ENCODE measurements around the gene OGFR.

Gene OGFR

DNA sequence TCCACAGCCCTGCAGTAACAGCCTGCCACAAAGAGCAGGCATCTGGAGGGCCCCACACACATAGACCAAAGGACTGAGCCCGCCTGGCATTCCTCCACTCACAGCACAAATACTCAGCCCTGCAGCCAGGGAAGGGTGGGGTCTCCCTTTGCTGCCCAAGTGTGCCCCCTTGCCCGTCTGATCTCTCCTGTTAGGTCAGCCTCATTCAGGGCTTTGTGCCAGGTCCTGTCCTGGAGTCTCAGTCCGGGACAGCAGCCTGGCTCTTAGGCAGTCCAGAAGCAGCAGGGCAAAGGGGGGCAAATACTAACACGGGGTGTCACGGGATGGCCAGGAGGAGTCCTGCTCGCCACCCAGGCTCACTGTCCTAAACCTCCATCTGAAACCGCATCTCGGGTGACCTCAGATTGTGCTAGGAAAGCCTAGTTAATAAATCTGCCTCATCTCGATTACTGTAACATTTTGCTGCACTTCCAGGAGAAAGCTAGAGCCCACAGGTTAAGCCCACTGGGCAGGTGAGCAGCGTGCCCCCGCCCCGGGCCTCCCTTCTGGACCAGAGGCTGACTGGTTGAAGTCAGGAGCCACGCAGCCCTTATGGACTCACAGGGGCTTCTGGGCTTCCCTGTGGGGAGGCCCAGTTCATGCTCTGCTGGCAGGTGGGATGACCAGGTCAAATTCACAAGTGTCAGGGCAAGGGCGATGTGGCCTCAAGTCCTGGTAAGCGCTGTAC is 3.2 kb upstream of the OGFR start:
- no peak for DNase-seq

- no peak for DNase-seq
Observed at GRCh38 chr20:62802026-62802712, 2.5 kb upstream of the OGFR start.

DNA sequence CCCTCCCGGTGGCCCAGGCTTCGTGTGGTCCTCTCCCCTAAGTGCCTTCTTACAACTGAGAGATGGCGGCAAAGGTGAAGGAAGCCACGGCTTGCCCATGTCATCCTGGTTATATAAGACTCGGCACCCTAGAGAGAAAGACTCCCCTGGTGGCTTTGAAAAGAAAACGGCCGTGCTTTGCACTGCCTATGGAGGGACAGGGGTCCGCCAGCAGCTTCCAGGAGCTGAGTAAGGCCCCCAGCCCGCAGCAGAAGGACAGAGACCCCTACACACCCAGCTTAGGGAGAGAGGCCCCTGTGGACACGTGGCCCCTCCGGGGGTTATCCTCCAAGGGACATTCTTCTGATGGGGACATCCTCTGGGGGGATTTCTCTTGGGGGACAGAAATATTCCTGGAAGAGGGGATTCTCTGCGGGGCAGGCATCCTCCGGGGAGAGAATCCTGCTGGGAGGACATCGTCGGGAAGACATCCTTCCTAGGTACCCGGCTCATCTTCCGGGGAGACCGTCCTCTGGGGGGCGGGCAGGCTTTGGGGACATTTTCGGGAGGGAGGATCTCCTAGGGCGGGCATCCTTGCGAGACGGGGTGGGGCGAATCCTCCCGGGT is 511 bp upstream of the OGFR start:
- peak; percentile 41 for DNase-seq

DNA sequence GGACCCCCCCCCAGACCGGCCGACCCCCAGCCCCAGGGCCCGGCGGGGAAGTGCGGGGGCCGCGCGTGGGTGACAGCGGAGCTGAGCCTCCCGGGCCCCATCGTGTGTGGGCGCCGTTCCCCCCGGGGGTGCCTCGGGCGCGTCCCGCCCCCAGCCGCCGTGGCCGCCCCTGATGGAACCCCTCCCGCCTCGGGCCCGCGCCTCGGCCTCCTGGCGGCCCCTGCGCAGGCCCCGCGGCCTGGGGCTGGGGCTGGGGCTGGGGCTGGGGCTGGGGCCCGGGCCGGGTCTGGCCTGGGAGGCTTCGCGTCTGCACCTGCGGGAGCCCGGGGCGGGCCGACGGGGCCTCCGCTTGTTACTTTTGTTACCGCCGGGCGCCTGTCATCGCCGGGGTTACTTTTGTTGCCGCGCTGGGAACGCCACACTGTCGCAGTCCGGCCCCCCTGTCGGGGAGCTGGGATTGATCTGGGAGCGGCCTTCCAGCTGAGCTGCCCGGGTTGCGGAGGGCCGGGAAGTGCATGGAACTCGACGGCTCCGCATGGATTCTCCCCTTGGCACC is 598 bp downstream of the OGFR start:
- no peak for DNase-seq

- no peak for DNase-seq
Observed at GRCh38 chr20:62805711-62806382, 1.2 kb downstream of the OGFR start.

GRCh38 chr20:62806383-62807050 is 1.9 kb downstream of the OGFR start:
- DNase-seq, result no peak

- DNase-seq, result no peak
Observed at GRCh38 chr20:62807444-62808210, 3.0 kb downstream of the OGFR start.

GRCh38 chr20:62808211-62808865 is 3.7 kb downstream of the OGFR start:
- DNase-seq, result peak; percentile 78

GRCh38 chr20:62809530-62810428 is 5.1 kb downstream of the OGFR start:
- DNase-seq, result no peak

GRCh38 chr20:62811320-62811719 is 6.7 kb downstream of the OGFR start:
- DNase-seq, result no peak

GRCh38 chr20:62811720-62812119 is 7.1 kb downstream of the OGFR start:
- no peak for DNase-seq

- no peak for DNase-seq
Observed at GRCh38 chr20:62812181-62812906, 7.7 kb downstream of the OGFR start.

DNA sequence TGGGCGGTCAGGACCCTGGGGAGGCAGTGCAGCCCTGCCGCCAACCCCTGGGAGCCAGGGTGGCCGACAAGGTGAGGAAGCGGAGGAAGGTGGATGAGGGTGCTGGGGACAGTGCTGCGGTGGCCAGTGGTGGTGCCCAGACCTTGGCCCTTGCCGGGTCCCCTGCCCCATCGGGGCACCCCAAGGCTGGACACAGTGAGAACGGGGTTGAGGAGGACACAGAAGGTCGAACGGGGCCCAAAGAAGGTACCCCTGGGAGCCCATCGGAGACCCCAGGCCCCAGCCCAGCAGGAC is 8.2 kb downstream of the OGFR start:
- no peak for DNase-seq

DNA sequence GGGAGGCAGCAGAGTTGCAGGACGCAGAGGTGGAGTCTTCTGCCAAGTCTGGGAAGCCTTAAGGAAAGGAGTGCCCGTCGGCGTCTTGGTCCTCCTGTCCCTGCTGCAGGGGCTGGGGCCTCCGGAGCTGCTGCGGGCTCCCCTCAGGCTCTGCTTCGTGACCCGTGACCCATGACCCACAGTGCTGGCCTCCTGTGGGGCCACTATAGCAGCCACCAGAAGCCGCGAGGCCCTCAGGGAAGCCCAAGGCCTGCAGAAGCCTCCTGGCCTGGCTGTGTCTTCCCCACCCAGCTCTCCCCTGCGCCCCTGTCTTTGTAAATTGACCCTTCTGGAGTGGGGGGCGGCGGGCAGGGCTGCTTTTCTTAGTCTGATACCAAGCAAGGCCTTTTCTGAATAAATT is 9.0 kb downstream of the OGFR start:
- DNase-seq, result no peak

GRCh38 chr20:62814060-62814708 is 9.5 kb downstream of the OGFR start:
- no peak for DNase-seq

DNA sequence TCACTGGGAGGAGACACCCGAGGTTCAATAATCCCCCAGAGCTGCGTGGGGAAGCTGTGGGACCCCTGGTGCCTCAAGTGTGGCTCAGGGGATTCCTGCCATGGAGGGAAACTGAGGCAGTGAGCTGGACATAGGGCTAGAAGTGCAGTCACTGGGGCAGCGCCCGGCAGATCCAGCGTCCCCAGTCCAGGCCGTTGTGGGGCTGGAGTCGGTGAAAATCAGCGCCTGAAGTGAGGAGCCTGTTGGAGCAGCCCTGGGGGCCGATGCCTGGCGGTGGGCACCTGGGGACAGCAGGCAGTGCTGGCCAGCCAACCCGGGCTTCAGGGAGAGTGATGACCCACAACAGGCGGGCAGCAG is 10.1 kb downstream of the OGFR start:
- DNase-seq, result no peak

- DNase-seq, result no peak
Observed at GRCh38 chr20:62815066-62815991, 10.7 kb downstream of the OGFR start.
